Measurements from ENCODE around the gene ADGRF5.

The ADGRF5 gene

GRCh38 chr6:46828939-46829338 lies 92.8 kb downstream of the ADGRF5 start:
- no peak for DNase-seq (ENCODE audit: low spot score)

GRCh38 chr6:46821458-46821881 lies 100.3 kb downstream of the ADGRF5 start:
- DNase-seq (ENCODE audit: low spot score) = no peak

- DNase-seq (ENCODE audit: low spot score) = no peak
Observed at GRCh38 chr6:46819561-46819960, 102.2 kb downstream of the ADGRF5 start.

- DNase-seq (ENCODE audit: low spot score) = no peak
Observed at GRCh38 chr6:46816626-46817025, 105.1 kb downstream of the ADGRF5 start.

- DNase-seq (ENCODE audit: low spot score) = no peak
Observed at GRCh38 chr6:46815130-46815529, 106.6 kb downstream of the ADGRF5 start.

GRCh38 chr6:46808806-46809205 lies 112.9 kb downstream of the ADGRF5 start:
- no peak for DNase-seq (ENCODE audit: low spot score)

Data from cerebellar cortex (tissue), 1 donor.